HG03103 (cell line): Measurements from ENCODE around the gene NFATC4.
A peak's percentile ranks its signal among the peaks of the same experiment; 100 is the strongest.

Experiments
- ATAC-seq: cut with Tn5 transposase; IDR thresholded peaks from one replicate; pipeline ENCODE4 v1.9.1; 2021; ENCODE audit warnings: low read depth; ENCODE audit not compliant: unreplicated experiment

Gene NFATC4

DNA sequence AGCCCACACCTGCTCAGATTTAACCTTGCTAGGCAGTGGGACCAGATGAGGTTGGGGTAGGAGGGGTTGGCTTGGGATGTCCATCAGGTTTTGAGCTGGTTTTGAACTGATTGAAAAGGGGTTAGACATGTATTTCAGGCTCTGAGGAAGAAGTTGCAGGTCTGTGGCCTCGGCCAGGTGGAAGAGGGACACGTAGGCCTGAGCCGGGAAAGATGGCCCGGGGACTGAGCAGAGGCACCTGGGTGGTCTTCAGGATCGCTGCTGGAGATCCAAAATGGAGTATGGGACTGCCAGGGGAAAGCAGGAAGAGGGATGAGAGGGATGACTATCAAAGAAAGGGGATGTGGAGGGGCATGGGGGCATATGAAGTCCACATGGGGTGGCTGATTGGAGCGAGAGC lies 38.4 kb downstream of the NFATC4 start:
- no peak for ATAC-seq

DNA sequence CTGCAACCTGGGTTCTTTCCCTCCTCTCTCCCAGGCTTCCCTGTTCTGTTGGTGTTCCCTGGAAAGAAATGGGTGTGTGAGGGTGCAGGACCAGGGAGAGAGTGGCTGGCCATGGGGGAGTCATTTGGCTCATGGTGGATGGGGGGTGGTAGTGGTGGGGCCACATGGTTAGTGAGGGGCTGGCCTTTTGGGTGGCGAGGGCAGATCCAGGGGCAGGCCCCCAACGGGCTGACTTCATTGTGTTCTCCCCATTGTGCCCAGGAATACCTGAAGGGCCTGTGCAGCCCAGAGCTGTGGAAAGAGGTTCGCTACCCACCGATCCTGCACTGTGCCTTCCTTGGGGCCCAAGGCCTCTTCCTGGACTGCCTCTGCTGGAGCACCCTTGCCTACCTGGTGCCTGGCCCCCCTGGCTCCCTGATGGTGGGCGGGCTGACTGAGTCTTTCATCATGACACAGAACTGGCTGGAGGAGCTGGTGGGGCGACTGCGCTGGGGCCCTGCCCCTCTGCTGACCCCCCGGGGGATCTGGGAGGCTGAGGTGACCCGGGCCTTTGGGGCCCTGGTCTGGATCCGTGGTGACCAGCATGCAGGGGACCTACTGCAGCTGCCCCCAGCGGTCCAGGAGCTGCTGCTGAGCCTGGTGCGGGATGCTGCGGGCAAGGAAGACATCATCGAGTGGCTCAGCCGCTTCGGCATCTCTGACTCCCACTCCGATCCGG lies 39.8 kb downstream of the NFATC4 start:
- ATAC-seq, result no peak

DNA sequence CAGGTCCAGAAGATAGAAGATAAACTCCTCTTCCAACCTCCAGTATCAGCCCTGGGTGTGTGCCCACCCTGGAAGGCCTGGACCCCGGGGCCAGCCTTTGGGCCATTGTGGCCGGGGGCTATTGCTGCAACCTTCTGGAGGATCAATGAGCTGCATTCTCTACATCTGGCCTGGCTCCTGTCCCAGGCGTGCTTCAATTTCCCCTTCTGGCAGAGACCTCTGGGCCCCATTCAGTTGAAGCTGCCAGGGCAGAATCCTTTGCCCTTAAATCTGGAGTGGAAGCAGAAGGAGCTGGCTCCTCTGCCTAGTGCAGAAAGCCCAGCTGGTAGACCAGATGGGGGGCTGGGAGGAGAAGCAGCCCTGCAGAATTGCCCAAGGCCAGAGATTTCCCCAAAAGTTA lies 40.8 kb downstream of the NFATC4 start:
- ATAC-seq, result no peak

DNA sequence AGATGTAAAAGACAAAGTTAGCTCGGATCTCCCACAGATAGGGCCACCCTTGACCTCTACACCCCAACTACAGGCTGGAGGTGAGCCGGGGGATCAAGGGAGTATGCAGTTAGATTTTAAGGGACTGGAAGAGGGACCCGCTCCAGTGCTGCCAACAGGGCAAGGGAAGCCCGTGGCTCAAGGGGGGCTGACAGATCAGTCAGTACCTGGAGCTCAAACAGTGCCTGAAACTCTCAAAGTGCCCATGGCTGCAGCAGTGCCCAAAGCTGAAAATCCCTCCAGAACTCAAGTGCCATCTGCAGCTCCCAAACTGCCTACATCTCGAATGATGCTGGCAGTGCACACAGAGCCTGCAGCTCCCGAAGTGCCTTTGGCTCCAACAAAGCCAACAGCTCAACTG lies 41.2 kb downstream of the NFATC4 start:
- ATAC-seq, result no peak

DNA sequence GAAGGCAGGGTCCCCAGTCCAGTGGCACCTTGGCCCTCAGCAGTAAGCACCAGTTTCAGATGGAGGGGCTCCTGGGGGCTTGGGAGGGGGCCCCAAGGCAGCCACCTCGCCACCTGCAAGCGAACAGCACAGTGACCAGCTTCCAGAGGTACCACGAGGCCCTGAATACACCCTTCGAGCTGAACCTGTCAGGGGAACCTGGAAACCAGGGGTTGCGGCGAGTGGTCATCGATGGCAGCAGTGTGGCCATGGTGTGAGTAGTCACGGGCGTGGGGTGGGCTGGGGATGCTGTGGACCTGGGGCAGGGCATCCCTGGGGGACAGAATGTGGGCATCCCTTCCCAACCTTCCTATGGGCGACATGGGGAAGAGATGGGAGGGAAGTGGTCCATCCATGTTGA lies 42.0 kb downstream of the NFATC4 start:
- ATAC-seq, result no peak

DNA sequence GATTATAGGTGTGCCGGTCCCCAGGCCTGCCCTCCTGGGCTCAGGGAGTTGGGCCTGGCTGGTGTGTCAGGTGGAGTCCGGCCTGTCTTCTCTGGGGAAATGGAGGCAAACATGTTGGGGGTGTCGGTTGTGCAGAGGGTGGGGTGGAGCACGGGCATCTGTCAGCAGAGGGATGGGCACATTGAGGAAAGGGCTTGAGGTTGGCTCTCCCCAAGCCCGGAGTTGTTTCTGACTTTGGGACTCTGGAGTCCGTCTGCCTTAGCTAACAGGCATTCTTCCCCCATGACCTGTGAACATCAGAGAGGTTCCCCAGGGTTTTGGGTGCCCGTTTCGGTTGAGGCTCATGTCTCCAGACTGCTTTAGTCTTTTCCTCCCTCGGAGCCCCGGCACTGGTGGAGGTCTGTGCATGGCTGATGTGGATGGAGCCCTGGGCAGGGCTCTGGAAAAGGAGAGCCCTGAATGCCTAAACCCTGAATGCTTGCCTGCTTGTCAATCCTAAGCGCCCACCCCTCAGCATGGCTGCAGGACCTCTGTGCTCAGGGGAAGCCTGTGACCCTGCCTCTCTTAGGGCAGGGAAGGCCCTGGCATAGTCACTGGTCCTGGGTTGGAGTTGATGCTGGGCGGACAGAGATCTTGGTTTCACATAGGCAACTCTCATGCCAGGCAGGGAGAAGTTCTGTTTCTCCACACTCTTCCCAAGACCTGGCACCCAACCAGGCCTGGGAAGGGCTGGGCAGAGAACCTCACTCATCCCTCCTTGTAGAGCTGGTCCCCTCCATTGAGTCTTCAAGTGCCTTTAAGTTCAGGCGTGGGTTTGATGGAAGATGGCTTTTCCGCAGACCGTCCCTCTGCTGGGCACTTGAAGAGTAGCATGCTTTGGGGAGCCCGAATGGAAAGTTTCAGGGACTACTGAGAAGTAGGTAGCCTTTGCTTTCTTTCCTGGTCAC lies 43.7 kb downstream of the NFATC4 start:
- ATAC-seq, result peak; percentile 77

DNA sequence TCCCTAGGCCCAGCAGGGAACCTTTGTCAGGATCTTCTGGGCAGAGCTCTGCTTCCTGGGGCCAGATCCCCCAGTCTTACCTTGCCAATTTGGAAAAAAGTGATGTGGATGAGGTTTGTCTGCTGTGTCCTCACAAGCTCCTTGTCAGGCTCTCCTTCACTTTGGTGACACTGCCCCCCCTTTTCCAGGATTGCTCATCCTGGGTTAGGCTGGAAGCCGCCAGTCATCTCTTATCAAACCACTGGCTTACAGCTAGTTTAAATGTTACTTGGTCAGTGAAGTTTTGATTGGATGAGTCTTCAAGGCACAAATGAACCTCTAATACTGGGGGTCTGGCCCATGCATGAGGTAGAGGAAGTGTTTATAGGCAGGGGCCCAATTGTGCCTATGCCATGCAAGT lies 46.1 kb downstream of the NFATC4 start:
- ATAC-seq, result no peak

DNA sequence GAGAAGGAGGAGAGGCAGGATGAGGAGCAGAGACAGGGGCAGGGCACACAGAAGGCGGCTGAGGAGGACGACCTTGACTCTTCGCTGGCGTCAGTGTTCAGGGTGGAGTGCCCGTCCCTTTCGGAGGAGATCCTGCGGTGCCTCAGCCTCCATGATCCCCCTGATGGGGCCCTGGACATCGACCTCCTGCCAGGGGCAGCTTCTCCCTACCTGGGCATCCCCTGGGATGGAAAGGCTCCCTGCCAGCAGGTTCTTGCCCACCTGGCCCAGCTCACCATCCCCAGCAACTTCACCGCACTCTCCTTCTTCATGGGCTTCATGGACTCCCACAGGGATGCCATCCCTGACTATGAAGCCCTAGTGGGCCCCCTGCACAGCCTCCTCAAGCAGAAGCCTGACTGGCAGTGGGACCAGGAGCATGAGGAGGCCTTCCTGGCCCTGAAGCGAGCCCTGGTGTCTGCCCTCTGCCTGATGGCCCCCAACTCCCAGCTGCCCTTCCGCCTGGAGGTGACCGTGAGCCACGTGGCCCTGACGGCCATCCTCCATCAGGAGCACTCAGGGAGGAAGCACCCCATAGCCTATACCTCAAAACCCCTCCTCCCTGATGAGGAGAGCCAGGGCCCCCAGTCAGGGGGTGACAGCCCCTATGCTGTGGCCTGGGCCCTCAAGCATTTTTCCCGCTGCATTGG lies 46.9 kb downstream of the NFATC4 start:
- no peak for ATAC-seq

DNA sequence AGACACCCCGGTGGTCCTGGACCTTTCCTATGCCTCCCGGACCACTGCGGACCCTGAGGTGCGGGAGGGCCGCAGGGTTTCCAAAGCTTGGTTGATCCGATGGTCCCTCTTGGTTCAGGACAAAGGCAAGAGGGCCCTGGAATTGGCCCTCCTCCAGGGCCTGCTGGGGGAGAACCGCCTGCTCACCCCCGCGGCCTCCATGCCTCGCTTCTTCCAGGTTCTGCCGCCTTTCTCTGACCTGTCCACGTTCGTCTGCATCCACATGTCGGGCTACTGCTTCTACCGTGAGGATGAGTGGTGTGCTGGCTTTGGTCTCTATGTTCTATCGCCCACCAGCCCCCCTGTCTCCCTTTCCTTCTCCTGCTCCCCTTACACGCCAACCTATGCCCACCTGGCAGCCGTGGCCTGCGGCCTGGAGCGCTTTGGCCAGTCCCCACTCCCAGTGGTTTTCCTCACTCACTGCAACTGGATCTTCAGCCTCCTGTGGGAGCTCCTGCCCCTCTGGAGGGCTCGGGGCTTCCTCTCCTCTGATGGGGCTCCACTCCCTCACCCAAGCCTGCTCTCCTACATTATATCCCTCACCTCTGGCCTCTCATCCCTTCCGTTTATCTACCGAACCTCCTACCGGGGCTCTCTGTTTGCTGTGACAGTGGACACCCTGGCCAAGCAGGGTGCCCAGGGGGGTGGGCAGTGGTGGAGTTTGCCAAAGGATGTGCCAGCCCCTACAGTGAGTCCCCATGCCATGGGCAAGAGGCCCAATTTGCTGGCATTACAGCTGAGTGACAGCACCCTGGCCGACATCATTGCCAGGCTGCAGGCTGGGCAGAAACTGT lies 47.7 kb downstream of the NFATC4 start:
- no peak for ATAC-seq

DNA sequence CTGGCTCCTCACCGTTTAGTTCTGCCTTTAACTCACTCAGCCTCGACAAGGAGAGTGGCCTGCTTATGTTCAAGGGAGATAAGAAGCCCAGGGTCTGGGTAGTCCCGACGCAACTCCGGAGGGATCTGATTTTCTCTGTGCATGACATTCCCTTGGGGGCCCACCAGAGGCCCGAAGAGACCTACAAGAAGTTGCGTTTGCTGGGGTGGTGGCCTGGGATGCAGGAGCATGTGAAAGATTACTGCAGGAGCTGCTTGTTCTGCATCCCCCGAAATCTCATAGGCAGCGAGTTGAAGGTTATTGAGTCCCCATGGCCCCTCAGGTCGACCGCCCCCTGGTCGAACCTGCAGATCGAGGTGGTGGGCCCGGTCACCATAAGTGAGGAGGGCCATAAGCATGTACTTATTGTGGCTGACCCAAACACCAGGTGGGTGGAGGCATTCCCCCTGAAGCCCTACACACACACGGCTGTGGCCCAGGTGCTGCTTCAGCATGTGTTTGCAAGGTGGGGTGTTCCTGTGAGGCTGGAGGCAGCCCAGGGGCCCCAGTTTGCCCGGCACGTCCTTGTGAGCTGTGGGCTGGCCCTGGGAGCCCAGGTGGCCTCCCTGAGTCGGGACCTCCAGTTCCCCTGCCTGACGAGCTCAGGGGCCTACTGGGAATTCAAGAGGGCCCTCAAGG lies 48.4 kb downstream of the NFATC4 start:
- ATAC-seq, result no peak

DNA sequence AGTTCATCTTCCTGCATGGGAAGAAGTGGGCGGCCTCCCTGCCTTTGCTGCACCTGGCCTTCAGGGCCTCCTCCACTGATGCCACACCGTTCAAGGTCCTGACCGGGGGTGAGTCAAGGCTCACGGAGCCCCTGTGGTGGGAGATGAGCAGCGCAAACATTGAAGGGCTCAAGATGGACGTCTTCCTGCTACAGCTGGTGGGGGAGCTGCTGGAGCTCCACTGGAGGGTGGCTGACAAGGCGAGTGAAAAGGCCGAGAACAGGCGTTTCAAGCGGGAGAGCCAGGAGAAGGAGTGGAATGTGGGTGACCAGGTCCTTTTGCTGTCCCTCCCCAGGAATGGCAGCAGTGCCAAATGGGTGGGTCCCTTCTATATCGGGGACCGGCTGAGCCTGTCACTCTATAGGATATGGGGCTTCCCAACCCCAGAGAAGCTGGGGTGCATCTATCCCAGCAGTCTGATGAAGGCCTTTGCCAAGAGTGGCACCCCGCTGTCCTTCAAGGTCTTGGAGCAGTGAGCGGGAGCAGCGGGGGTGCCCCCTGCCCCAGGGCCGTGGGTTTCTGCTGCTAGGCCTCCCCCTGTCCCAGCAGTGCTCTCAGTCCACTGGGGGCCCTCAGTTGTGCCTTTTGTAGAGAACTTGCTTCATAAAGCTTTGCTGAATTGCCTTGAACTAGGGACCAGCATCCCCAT lies 49.1 kb downstream of the NFATC4 start:
- ATAC-seq, result no peak

DNA sequence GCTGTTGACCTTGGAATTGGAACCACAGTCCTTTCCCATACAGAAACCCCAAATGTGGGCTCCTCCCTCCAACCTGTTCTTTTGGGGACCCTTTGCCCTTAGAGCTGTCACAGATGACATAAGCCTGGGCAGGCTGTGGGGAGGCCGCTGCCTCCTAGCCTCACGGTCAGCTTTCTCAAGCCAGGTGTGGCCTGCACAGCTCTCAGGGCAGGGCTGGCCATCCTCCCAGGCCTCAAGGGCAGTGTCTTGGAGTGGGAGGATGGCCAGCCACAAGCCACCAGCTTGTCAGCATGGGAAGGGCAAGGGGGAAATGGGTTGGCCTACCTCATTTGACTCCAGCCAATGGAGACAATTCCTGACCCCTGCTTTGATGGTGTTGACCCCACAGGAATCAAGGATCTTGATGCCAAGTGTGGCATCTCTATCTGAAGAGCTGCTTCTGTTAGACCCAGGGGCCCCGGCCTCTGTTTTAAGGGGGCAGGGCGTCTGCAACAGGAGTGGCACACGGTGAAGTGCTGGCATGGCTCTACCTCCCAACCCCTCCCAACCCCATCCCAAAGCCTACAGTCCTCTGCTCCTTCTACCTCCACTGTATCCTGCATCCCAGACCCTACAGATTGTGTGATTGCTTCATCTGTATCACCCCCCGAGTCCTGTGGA lies 50.0 kb downstream of the NFATC4 start:
- no peak for ATAC-seq

DNA sequence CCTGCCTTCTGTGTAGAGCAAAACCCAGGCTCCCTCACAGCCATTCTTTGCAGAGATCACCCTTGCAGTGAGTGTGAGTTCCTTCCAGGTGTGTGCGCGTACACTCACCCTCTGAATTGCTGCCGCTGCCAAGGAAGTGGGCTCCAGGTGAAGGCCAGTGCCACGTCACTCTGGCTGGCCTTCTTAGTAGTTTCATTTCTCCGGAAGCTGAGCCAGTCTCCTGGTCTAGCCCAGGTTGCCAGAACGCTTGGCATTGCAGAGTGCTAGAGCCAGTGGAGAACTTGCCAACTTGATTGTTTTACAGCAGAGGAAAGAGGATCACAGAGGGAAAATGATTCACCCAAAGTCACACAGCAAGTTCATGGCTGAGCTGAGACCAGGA lies 50.5 kb downstream of the NFATC4 start:
- no peak for ATAC-seq

DNA sequence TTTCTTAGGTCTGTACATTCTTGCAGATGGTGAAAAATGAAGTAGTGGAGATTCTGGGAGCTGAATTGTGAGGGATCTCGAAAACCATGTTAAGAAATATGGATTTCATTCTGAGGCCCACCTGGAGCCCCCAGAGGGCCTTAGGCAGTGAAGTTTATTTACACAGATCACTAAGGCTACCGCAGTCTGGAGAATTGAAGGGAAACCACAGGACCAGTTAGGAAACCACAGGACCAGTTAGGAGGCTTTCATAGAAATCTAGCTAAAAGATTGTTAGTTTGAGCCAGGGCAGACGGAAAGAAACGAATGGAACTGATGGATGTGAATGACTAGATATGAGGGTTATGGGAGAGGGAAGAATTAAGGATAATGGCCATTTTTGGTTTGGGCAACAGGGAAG lies 54.3 kb downstream of the NFATC4 start:
- ATAC-seq, result no peak

DNA sequence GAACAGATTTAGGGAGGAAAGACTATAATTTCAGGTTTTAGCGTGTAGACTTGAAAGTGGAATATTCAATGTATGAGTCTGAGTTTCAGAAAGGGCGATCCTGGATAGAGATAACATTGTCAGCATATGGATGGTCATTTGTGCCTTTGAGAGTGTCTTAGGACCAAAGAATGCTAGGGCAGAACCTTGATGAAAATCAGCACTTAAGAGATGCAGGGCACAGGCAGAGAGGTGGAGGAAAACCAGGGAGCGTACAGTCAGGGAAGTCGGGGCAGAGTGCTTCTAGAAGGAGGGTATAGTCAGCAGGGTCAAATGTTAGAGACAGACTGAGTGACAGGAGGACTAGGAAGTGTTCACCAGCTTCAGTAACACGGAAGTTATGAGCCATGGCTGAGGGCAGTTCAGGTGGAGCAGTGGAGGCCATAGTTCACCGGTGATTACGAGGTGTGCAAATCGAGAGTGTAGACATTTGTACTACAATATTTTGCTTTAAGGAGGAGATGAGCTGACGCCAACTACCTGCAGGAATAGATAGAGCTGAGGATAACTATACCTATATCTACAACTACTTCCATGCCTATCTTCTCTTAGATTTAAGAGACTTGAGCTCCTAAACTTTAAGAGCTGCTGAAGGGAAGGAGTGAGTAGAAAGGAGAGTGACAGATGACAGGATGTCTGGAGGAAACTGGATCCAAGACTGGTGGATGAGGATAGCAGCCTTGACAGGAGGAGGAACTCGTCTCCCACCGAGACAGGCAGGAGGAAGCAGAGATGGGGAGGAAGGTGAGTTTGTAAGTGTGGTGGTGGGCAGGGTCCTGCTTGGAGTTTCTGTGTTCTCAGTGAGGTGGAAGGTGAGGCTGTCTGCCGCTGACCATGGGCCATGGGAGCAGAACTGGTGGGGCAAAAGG lies 55.0 kb downstream of the NFATC4 start:
- ATAC-seq, result no peak

DNA sequence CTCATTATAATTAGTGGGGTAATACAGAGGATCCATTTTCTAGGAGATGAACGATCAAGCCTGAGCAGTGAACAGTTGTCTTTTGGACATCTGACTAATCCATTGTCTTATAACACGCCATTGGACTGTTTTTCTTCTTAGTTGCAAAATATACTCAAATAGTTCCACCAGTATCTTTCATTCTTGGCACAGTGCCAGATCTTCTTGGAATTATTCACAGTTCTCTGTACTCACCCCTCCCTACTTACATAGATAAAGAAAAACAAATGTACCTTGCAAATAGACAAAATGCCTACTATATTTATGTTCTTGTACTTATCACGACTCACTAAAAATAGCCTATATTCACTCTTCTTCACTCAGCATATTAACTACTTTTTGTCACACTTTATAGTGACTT lies 57.7 kb downstream of the NFATC4 start:
- no peak for ATAC-seq

DNA sequence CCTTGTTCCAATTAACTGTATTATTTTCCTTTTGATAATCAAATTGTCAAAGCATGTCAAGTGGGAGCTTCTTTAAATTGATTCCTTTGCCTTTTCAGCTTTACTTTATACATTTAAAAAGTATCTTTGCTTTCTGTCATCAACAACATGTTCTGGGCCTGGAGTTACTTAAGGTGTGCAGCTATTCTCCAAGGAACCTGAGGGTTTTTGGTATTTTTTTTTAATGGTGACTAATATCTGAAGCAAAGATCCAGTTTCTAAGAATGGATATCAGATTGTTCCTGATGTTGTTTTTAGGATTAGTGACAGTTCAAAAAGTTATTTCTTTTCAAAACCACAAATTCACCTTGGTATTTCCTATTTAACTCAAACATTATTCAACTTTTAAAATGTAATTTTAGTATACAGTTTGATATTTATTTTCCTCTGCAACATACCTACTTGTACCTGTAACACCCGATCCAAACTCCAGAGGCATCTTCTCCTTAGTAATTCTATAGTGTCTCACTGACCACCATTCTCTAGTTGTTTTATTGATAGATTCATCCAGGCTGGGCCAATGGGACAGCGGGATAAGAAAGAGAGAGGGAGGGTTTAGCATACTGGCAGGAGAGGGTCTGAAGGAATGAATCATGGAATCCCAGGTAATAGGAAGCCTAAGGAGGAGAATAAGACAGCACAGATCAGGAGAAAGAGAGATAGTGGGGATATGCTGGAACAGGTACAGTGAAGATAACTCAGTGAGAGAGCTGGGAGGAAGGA lies 58.3 kb downstream of the NFATC4 start:
- no peak for ATAC-seq
